Heart right ventricle (tissue), 16 donors: ENCODE data around the gene PRKN. TPM values are rescaled to one million over a fixed set of nuclear protein-coding genes. Genes with fewer than 3 reads are reported as not detected.

Experiments
- ATAC-seq, 8 donors: fragments of 200-7000 bp; cut with Tn5 transposase; one replicate each; pipeline ENCODE4 v1.9.1; 2020; ENCODE audit warnings: mild to moderate bottlenecking in 8 of 8, moderate library complexity in 8 of 8, moderate number of reproducible peaks in 1 of 8
- DNase-seq, 2 donors: peaks; one replicate each; pipeline ENCODE4 v3.0.0-alpha.2; 2020
- H3K27ac ChIP-seq, 10 donors: fragments of 200-600 bp; sonication (generic) in 2 of 10; one replicate each; pipeline versions ENCODE4 v1.5.0 to v1.8.0; 2020 to 2022; ENCODE audit warnings: mild to moderate bottlenecking in 3 of 10
- H3K27me3 ChIP-seq, 7 donors: fragments of 200-600 bp; one replicate each; pipeline ENCODE4 v1.8.0; 2021 to 2022; ENCODE audit warnings: mild to moderate bottlenecking in 2 of 7
- H3K36me3 ChIP-seq, 9 donors: fragments of 200-600 bp; sonication (generic) in 1 of 9; one replicate each; pipeline versions ENCODE4 v1.5.0 to v1.8.0; 2020 to 2022; ENCODE audit warnings: mild to moderate bottlenecking in 2 of 9
- H3K4me1 ChIP-seq, 9 donors: fragments of 200-600 bp; sonication (generic) in 1 of 9; one replicate each; pipeline versions ENCODE4 v1.5.0 to v1.8.0; 2020 to 2022; ENCODE audit warnings: mild to moderate bottlenecking in 4 of 9
- H3K4me3 ChIP-seq, 10 donors: fragments of 200-600 bp; sonication (generic) in 2 of 10; one replicate each; pipeline versions ENCODE4 v1.5.0 to v1.8.0; 2020 to 2022; ENCODE audit warnings: mild to moderate bottlenecking in 7 of 10, moderate library complexity in 2 of 10
- H3K9me3 ChIP-seq, 11 donors: fragments of 200-600 bp in 10 of 11; sonication (generic) in 2 of 11; one replicate each; pipeline versions ENCODE4 v1.5.0 to v1.8.0; 2013 to 2022; ENCODE audit warnings: mild to moderate bottlenecking in 2 of 11, control low read depth in 1 of 11, moderate library complexity in 1 of 11
- WGBS, 2 donors: extraction: QIAGEN DNeasy Blood & Tissue Kit; methylation state at CpG; one replicate each; pipeline ENCODE4 v1.1.7; 2013; ENCODE audit warnings: inconsistent platforms in 1 of 2; 5-methylcytosine and 5-hydroxymethylcytosine counted together
- intact Hi-C, 10 donors: fragments of 100-400 bp; cut with DNase I; formaldehyde crosslinking; loops; one replicate each; pipeline versions ENCODE4 v1.11.1 to v1.14.2; 2022
- polyA plus RNA-seq, 2 donors: library from polyadenylated mRNA; stranded (reverse); fragments of 200-250 nt; gene quantifications; one replicate each; pipeline ENCODE4 v1.2.3, GENCODE V29; 2013
- total RNA-seq, 10 donors: library from RNA; stranded (reverse); fragmentation: NEBNext Ultra II Directional in 3 of 10; extraction: Animal tissue kit (Norgen Biotek cat#: 25700) in 3 of 10; gene quantifications; one replicate each; pipeline versions ENCODE4 v1.2.1 to v1.2.4, GENCODE V29; 2021 to 2023
- TF ChIP-seq, protein P1 (sequence below), 9 donors: fragments of 200-600 bp; sonication (generic) in 2 of 9; IDR thresholded peaks; one replicate each; pipeline versions ENCODE4 v1.5.0 to v1.8.0; 2021 to 2022; ENCODE audit warnings: antibody characterized with exemption in 9 of 9, mild to moderate bottlenecking in 5 of 9, moderate library complexity in 1 of 9
- donor health status: Arrhythmogenic right ventricular cardiomyopathy.
- donor health status: ischemic (EF 13 %, LVEDD 7.1; RV severe dilation, severe dysfunction).
- donor health status: healthy with polysubstance abuse.
- donor health status: DM: no; HTN: yes; CAD: no.
- donor health status: DM: no; HTN: no; CAD: no.
- donor health status: ischemic (EF 25% LVEDD 6.9; RV normal size, moderate dysfunction).
- donor health status: ischemic (EF 25% LVEDD 5.7; RV mildly dilated, moderate dysfunction).
- donor health status: healthy.
- donor health status: DM: yes; HTN: yes; CAD: no.
- donor health status: Ischemic cardiomyopathy.
- donor health status: ischemic (EF 35%, LVEDD 5.7; RV mildly dilated, moderate dysfunction).
- donor health status: nonischemic (EF 11% LVEDD 7.7; RV severe dilation, severe dysfunction).
- donor health status: DM: yes; HTN: yes; CAD: no.
- donor health status: PGD.
- donor health status: ischemic (EF 29% LVEDD 5.4; RV normal size, mild dysfunction).
- donor health status: nonischemic (EF 23%, LVEDD 6.1; RV moderate dilation, normal function).

Gene PRKN
- total and polyA plus RNA-seq, 12 donors, result 2.3 to 27.7 (median 26.3) TPM

- Histone ChIP-seq H3K27me3 (no peaks in the 10 kb centered on the region), H3K4me1 (no peaks in the 10 kb centered on the region), H3K4me3 (no peak overlapping the region), H3K36me3 (no peaks in the 10 kb centered on the region), H3K27ac (no peak overlapping the region), H3K9me3 (no peaks in the 10 kb centered on the region)
- no peak for DNase-seq
- 89 to 90% methylated on average over 4 of the region's 4 CpGs for WGBS, 2 donors
- ATAC-seq, result no peak
- TF ChIP-seq, protein P1, sequence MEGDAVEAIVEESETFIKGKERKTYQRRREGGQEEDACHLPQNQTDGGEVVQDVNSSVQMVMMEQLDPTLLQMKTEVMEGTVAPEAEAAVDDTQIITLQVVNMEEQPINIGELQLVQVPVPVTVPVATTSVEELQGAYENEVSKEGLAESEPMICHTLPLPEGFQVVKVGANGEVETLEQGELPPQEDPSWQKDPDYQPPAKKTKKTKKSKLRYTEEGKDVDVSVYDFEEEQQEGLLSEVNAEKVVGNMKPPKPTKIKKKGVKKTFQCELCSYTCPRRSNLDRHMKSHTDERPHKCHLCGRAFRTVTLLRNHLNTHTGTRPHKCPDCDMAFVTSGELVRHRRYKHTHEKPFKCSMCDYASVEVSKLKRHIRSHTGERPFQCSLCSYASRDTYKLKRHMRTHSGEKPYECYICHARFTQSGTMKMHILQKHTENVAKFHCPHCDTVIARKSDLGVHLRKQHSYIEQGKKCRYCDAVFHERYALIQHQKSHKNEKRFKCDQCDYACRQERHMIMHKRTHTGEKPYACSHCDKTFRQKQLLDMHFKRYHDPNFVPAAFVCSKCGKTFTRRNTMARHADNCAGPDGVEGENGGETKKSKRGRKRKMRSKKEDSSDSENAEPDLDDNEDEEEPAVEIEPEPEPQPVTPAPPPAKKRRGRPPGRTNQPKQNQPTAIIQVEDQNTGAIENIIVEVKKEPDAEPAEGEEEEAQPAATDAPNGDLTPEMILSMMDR (IDR thresholded peaks at IDR 0.05), result no peak
- intact Hi-C loops, result no loop called here
These were observed 180.7 kb downstream of the PRKN start for GRCh38 chr6:162546905-162547304.

- Histone ChIP-seq H3K36me3 (no peaks in the 10 kb centered on the region), H3K4me1 (peaks cover 0 to 15% (median 9%) of the 10 kb centered on the region in 9 donors), H3K9me3 (no peaks in the 10 kb centered on the region), H3K27me3 (no peaks in the 10 kb centered on the region), H3K4me3 (no peak overlapping the region), H3K27ac (no peak overlapping the region)
- WGBS, 2 donors, result 87 to 90% methylated on average over 6 of the region's 6 CpGs
- ATAC-seq, result no peak
- TF ChIP-seq, protein P1 (IDR thresholded peaks at IDR 0.05), result no peak
- intact Hi-C loops, result no loop called here
- no peak for DNase-seq
These were observed 184.3 kb downstream of the PRKN start for GRCh38 chr6:162543221-162543620.

GRCh38 chr6:162541019-162541601 is 186.5 kb downstream of the PRKN start:
- Histone ChIP-seq H3K9me3 (no peaks in the 10 kb centered on the region), H3K4me1 (peaks cover 0 to 22% (median 12%) of the 10 kb centered on the region in 9 donors), H3K27me3 (no peaks in the 10 kb centered on the region), H3K27ac (peak overlapping the region in 2 of 10 donors; percentile 3 to 38), H3K36me3 (no peaks in the 10 kb centered on the region), H3K4me3 (no peak overlapping the region)
- 76 to 83% methylated on average over 4 of the region's 4 CpGs for WGBS, 2 donors
- intact Hi-C loops, result no loop called here
- ATAC-seq (peak in 6 of 8 donors; percentile 28 to 56 (median 38)), DNase-seq (no peak)
- TF ChIP-seq, protein P1 (IDR thresholded peaks at IDR 0.05), result no peak

DNA sequence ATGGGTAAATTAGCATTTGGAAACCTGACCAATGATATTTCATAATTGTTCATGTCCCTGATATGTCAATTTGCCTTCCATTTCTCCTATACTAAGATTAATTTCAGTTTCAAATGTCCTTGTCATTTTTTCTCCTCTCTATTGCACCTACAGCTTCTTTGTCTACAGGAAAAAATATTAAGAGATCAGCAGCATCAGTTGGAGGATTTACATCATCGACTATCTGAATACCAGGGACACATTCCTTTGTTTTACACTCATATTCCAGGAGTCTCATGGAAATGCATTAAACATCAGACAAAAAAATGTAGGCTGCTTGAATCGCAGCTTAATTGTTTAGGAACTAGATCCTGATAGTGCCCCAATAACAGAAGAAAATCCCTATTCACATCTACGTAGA is 188.2 kb downstream of the PRKN start:
- Histone ChIP-seq H3K4me3 (no peak overlapping the region), H3K36me3 (no peaks in the 10 kb centered on the region), H3K27me3 (no peaks in the 10 kb centered on the region), H3K27ac (peak overlapping the region in 5 of 10 donors; percentile 40 to 72 (median 53)), H3K9me3 (no peaks in the 10 kb centered on the region), H3K4me1 (peaks cover 0 to 22% (median 12%) of the 10 kb centered on the region in 9 donors)
- intact Hi-C loops, result loop anchor here in 2 of 10 donors (10.0 kb wide), 1 partner anchor 185 kb away; the partner anchor contains the start of genes PACRG (in 2 of the 2) and PRKN (in 2 of the 2)
- TF ChIP-seq, protein P1 (IDR thresholded peaks at IDR 0.05), result no peak
- 68 to 69% methylated on average over 3 of the region's 3 CpGs for WGBS, 2 donors
- DNase-seq (no peak), ATAC-seq (no peak)
